GM19193 (cell line): ENCODE results near the gene BCL2.
A peak's percentile ranks its signal among the peaks of the same experiment; 100 is the strongest.

Source experiments
- POLR2A ChIP-seq: IDR thresholded peaks from 4 replicates; pipeline ENCODE4 v1.6.1; 2011; ENCODE audit not compliant: insufficient read depth, insufficient read length; ENCODE audit errors: extremely low read depth

The BCL2 gene

DNA sequence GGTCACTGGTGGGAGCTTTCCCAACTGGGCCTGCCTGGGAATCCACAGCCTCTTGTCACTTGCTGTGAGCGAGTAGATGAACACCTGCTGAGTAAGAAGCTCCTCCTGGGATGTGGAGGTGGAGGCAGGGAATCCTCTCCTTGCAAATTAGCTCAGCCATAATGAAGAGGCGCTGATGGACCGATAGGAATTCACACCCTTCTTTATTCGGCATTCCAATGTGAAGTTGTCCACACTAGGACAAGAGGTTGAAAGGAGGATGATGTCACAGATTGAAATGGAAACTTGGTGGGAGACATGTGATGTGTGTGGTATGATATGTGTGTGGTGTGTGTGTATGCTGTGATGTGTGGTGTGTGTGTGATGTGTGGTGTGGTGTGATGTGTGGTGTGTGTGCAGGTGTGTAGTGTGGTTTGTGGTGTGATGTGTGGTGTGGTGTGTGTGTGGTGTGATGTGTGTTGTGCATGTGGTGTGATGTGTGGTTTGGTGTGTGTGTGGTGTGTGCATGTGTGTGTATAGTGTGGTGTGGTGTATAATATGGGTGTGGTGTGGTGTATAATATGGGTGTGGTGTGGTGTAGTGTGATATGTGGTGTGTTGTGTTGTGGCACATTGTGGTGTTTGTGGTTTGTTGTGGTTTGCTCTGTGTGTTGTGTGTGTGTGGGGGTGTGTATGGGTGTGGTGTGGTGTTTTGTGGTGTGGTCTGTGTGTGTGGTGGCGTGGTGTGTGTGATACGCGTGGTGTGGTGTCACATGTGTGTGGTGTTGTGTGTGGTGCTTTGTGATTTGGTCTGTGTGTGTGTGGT, 216.4 kb downstream of the BCL2 start:
- no peak for TF ChIP-seq POLR2A

- TF ChIP-seq POLR2A, result no peak
These were observed 218.9 kb downstream of the BCL2 start for GRCh38 chr18:63100630-63101055.

GRCh38 chr18:63099848-63100629, 219.5 kb downstream of the BCL2 start:
- peak; percentile 33 for TF ChIP-seq POLR2A

DNA sequence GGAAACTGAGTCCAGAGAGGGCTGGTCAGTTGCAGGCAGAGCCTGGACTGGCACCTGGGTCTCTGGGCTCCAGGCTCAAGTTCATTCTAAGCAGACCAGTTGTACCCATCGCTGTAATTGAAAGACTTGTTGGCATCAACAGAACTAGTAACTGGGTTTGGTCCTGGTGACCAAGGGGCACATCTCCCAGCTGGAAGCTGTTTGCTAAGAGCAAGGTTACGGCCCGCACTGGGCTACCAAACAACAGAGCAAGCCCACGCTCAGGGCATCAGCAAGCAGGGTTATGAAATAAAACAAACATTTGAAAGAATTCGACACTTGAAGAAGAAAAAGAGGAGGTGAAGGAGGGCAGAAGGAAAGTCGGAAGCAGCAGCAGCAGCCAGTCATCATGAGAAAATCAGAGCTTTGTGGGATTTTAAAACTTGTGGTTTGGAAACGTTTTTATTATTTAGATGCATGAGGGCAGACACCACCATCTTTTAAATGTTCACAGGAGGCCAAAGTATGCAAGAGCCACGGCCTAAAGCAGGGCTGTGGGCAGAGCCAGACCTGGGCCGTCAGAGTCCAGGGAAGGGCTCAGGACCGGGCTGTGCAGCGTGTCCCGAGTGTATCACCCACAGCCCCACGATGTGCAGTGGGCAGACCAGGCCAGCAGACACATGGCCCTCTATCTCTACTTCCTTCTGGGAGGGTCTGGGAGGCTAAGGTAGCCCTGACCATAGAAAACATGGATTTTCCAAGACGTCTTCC, 220.3 kb downstream of the BCL2 start:
- no peak for TF ChIP-seq POLR2A

- no peak for TF ChIP-seq POLR2A
These were observed 221.3 kb downstream of the BCL2 start for GRCh38 chr18:63098018-63098981.

DNA sequence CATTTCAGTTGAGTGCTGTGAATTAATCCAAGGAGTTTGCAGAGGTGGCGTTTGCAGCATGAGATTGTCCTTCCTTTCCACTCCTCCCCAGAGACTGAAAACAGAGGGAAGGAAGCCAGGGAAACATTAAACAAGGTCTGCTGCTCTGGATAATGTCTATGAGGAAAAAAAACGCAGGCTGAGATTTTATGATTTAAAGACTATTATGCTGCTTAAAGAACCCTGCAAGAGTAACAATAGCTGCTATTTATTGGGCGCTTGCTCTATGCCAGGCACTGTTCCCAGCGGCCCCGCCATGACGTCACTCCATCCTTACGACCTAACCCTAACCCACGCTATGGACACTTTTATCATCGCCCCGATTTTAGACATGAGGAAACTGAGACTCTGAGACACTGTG, 222.4 kb downstream of the BCL2 start:
- no peak for TF ChIP-seq POLR2A

DNA sequence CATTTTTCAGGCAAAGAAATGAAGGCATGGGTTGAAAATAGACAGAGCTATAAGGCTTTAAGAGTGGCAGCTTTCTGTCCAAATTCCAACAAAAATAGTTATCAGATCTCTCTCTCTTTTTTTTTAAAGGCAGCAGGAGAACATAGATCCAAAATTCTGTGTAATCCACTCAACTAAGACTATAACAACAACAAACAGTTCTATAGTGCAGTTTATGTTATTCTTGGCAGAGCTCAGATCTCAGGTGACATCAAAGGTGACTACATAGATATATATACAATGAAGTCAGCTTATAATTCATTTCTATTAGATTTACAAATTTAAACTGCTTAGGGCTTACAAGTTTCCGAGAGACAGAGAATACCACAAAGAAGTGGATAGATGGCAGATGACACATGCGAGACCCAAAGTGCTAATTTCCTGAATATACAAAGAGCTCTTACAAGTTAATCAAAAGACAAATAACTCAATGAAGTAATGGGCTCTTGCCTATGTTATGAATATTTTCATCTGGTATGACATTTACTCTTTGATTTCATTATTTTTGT, 223.2 kb downstream of the BCL2 start:
- TF ChIP-seq POLR2A, result no peak

GRCh38 chr18:63095768-63096167, 223.8 kb downstream of the BCL2 start:
- TF ChIP-seq POLR2A, result no peak

DNA sequence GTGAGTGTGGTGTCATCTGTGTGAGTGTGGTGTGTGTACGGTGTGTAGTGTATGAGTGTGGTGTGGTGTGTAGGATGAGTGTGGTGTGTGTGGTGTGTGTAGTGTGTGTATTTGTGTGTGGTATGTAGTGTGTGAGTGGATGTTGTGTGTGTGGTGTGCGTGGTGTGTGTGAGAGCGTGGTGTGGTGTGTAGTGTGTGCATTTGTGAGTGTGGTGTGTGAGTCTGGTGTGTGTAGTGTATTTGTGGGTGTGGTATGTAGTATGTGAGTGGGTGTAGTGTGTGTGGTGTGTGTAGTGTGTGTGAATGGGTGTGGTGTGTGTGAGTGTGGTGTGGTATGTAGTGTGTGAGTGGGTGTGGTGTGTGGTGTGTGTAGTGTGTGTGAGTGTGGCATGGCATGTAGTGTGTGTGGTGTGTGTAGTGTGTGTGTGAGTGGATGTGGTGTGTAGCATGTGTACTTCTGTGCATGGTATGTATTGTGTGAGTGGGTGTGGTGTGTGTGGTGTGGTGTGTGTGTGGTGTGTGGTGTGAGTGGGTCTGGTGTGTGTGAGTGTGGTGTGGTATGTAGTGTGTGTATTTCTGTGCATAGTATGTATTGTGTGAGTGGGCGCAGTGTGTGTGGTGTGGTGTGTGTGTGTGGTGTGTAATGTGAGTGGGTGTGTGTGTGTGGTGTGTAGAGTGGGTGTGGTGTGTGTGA, 227.8 kb downstream of the BCL2 start:
- no peak for TF ChIP-seq POLR2A

DNA sequence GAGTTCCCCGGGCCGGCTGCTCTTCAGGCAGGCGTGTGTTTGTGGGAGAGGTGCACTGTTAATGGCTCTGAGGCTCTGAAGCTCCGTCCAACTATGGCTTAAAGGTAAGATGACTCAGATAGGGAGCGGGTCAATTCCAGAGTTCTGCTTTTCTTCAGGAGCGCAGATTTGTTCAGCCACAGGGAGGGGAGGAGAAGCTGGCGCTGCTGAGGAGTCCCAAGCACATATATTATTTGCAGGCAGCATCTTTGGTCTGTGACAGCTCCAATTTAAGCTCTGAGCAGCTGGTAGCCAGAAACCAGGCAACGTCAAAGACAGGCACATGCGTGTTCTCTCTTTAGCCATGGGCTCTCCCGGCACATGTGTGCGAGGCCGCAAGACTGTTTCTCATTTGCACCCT, 229.2 kb downstream of the BCL2 start:
- no peak for TF ChIP-seq POLR2A

DNA sequence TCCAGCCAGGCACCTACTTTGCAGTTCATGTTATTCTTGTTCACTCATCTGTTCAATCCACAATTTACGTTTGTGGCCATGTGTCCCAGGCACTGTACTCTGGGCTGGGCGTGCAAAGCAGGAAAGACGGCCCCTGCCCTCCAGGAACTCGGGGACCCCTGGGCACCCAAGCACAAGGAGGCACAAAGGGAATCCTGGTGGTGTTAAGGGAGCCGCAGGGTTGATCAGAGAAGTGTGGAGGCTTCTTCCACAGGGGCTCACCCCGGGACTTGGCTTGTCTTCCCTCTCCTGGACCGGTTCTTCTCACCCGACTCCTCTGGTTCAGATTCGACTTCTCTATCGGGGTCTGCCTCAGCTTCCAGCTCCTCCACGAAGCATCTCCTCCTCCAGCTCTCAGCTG, 230.5 kb downstream of the BCL2 start:
- no peak for TF ChIP-seq POLR2A

- TF ChIP-seq POLR2A, result no peak
These were observed 231.3 kb downstream of the BCL2 start for GRCh38 chr18:63088262-63088661.

GRCh38 chr18:63087421-63088230, 231.9 kb downstream of the BCL2 start:
- no peak for TF ChIP-seq POLR2A

- TF ChIP-seq POLR2A, result no peak
These were observed 234.0 kb downstream of the BCL2 start for GRCh38 chr18:63085611-63086010.
